Panc1 (cell line): Measurements from ENCODE around the gene FCRL5. TPM values are rescaled to one million over a fixed set of nuclear protein-coding genes. Genes with fewer than 3 reads are reported as not detected.

Experiments
- ATAC-seq: fragments of 200-7000 bp; cut with Tn5 transposase; 2 replicates; pipeline ENCODE4 v1.9.1; 2020; ENCODE audit warnings: mild to moderate bottlenecking, moderate library complexity
- BruUV-seq: library from RNA; stranded (reverse); fragments of 400-500 nt; replicated peaks from 2 replicates; lab custom pipeline; 2021; lab: Mats Ljungman, UMichigan
- CTCF ChIA-PET: fragments of 300-600 bp; sonication (Branson Sonifier 250); formaldehyde crosslinking; loops from one replicate; lab custom pipeline; 2022; ENCODE audit warnings: antibody characterized with exemption; lab: Charles Lee
- POLR2A ChIA-PET: fragments of 300-600 bp; sonication (Branson Sonifier 250); formaldehyde crosslinking; loops from one replicate; lab custom pipeline; 2022; ENCODE audit warnings: antibody characterized with exemption; lab: Charles Lee
- DNase-seq: peaks from one replicate; pipeline ENCODE4 v3.0.0-alpha.2; 2010; ENCODE audit warnings: low read depth, low spot score
- H3K27ac ChIP-seq: 2 replicates; pipeline ENCODE4 v1.5.1; 2011; ENCODE audit warnings: mild to moderate bottlenecking, low read length, inconsistent platforms
- H3K27me3 ChIP-seq: fragments of 200-500 bp; sonication (Bioruptor generic); 2 replicates; pipeline ENCODE4 v1.6.0; 2014; ENCODE audit warnings: low read length, inconsistent platforms; ENCODE audit not compliant: control insufficient read depth, insufficient read depth
- H3K36me3 ChIP-seq: fragments of 200-500 bp; sonication (Bioruptor generic); 2 replicates; pipeline ENCODE4 v1.5.1; 2014; ENCODE audit warnings: inconsistent platforms, mild to moderate bottlenecking, low read length, moderate library complexity; ENCODE audit not compliant: control insufficient read depth, insufficient read depth
- H3K4me1 ChIP-seq: 2 replicates; pipeline ENCODE4 v1.5.1; 2011; ENCODE audit warnings: inconsistent platforms, mild to moderate bottlenecking, low read length, moderate library complexity; ENCODE audit not compliant: control insufficient read depth, insufficient read depth
- H3K4me3 ChIP-seq, 2 experiments: 2 replicates each; pipeline ENCODE4 v1.5.1; 2011 to 2012; ENCODE audit warnings: low read depth in 2 of 2, low read length in 2 of 2, mild to moderate bottlenecking in 2 of 2, inconsistent platforms in 1 of 2, moderate library complexity in 1 of 2
- H3K9me3 ChIP-seq: fragments of 200-500 bp; sonication (Bioruptor generic); 2 replicates; pipeline ENCODE4 v1.5.1; 2014; ENCODE audit warnings: low read depth, mild to moderate bottlenecking, inconsistent platforms, low read length, moderate library complexity; ENCODE audit not compliant: control insufficient read depth, insufficient read depth
- POLR2AphosphoS5 ChIP-seq: IDR thresholded peaks from 2 replicates; pipeline ENCODE4 v1.6.1; 2012; ENCODE audit warnings: mild to moderate bottlenecking, low read depth, low read length, moderate library complexity
- REST ChIP-seq, 2 experiments: IDR thresholded peaks; 2 replicates each; pipeline ENCODE4 v1.6.1; 2011 to 2012; ENCODE audit warnings: low read depth in 2 of 2, control low read depth in 1 of 2, low read length in 1 of 2, mild to moderate bottlenecking in 1 of 2, moderate library complexity in 1 of 2; ENCODE audit not compliant: insufficient read depth in 1 of 2
- SIN3A ChIP-seq: IDR thresholded peaks from 2 replicates; pipeline ENCODE4 v1.6.1; 2012; ENCODE audit warnings: low read depth, mild to moderate bottlenecking, low read length, moderate library complexity, borderline replicate concordance; ENCODE audit not compliant: insufficient read depth
- TCF7L2 ChIP-seq: IDR thresholded peaks from 2 replicates; pipeline ENCODE4 v1.6.1; 2011; ENCODE audit warnings: mild to moderate bottlenecking, low read depth, low read length, inconsistent platforms
- in situ Hi-C: cut with HindIII; loops from 2 replicates; pipeline ENCODE4 v1.10.0; 2016; ENCODE audit warnings: low sequenced_read_pairs, low pct_unique_long_range_greater_than_20kb
- intact Hi-C: fragments of 100-400 bp; cut with micrococcal nuclease; formaldehyde crosslinking; loops from one replicate; pipeline ENCODE4 v1.10.0; 2022; ENCODE audit not compliant: unreplicated experiment
- total RNA-seq: library from RNA; stranded (reverse); gene quantifications from one replicate; pipeline ENCODE4 v1.2.1, GENCODE V29; 2021; ENCODE audit not compliant: unreplicated experiment
- TF ChIP-seq, protein P1 (sequence below): fragments of 450-650 bp; IDR thresholded peaks from 2 replicates; pipeline ENCODE4 v1.5.1; 2017; ENCODE audit warnings: mild to moderate bottlenecking

FCRL5 gene
- total RNA-seq, 1 experiment from 2014 or later = not detected

DNA sequence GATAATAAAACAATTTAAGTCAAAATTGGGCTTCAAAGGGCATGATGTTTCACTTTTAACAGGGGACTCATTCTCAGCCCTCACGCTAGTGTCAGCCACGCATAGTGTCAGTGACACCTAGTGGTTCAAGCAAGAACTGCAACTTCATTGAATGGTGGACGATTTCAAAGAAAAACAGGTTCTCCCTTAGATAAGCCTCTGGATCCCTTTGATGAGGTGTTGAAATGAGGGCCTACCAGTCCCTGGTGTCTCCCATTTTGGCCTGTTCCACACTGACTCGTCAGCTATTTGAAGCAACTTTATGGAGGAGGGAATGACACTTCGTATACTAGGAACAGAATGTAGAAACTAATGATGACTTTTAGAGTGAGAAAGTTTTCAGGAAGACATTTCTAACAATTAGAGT is 56.2 kb downstream of the FCRL5 start:
- Histone ChIP-seq H3K27me3 (peaks cover 4% of the 10 kb centered on the region), H3K36me3 (no peaks in the 10 kb centered on the region), H3K4me3 (no peak overlapping the region), H3K9me3 (no peaks in the 10 kb centered on the region), H3K27ac (no peak overlapping the region), H3K4me1 (no peaks in the 10 kb centered on the region)
- peak; percentile 24 for DNase-seq
- ChIA-PET CTCF (interaction anchor here (1.7 kb wide), 1 partner anchor 10 kb away, joined by 3 read pairs; no protein-coding TSS in a partner anchor), POLR2A (no interaction called here)
- ATAC-seq = peak; percentile 88
- TF ChIP-seq, protein P1, sequence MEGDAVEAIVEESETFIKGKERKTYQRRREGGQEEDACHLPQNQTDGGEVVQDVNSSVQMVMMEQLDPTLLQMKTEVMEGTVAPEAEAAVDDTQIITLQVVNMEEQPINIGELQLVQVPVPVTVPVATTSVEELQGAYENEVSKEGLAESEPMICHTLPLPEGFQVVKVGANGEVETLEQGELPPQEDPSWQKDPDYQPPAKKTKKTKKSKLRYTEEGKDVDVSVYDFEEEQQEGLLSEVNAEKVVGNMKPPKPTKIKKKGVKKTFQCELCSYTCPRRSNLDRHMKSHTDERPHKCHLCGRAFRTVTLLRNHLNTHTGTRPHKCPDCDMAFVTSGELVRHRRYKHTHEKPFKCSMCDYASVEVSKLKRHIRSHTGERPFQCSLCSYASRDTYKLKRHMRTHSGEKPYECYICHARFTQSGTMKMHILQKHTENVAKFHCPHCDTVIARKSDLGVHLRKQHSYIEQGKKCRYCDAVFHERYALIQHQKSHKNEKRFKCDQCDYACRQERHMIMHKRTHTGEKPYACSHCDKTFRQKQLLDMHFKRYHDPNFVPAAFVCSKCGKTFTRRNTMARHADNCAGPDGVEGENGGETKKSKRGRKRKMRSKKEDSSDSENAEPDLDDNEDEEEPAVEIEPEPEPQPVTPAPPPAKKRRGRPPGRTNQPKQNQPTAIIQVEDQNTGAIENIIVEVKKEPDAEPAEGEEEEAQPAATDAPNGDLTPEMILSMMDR = peak; percentile 88
- TF ChIP-seq TCF7L2 = no peak
- in situ Hi-C loops (no loop called here), intact Hi-C loops (no loop called here)
- BruUV-seq = no TSS peak

DNA sequence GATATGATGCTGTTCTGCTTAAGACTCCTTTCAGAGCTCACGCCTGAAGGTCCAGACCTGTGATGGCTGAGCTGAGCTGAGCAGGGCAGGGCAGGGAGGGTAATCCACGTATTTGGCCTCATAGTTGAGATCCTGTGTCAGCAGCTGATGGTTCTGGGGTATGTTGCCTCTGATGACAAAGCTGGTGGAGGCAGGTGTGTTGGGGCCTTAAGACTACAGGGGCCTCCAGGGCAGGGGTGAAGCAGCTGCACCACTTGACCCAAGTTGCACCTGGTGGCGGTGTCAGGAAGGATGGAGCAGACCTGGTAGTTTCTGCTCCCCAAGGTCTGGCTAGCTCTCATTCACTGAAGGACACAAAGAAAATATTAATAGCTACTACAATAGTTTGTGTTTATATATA is 57.0 kb downstream of the FCRL5 start:
- no TSS peak for BruUV-seq
- ChIA-PET POLR2A (interaction anchor here (0.5 kb wide), 1 partner anchor 51 kb away, joined by 3 read pairs; no protein-coding TSS in a partner anchor), CTCF (interaction anchor here (1.3 to 1.7 kb wide), 2 partner anchors 11 to 14 kb away, joined by 3 to 5 read pairs; no protein-coding TSS in a partner anchor)
- in situ Hi-C loops = no loop called here
- Histone ChIP-seq H3K36me3 (no peaks in the 10 kb centered on the region), H3K27ac (no peak overlapping the region), H3K4me1 (no peaks in the 10 kb centered on the region), H3K27me3 (peaks cover 4% of the 10 kb centered on the region), H3K4me3 (no peak overlapping the region), H3K9me3 (no peaks in the 10 kb centered on the region)
- ATAC-seq (no peak), DNase-seq (no peak)
- no peak for TF ChIP-seq TCF7L2
- intact Hi-C loops = no loop called here

DNA sequence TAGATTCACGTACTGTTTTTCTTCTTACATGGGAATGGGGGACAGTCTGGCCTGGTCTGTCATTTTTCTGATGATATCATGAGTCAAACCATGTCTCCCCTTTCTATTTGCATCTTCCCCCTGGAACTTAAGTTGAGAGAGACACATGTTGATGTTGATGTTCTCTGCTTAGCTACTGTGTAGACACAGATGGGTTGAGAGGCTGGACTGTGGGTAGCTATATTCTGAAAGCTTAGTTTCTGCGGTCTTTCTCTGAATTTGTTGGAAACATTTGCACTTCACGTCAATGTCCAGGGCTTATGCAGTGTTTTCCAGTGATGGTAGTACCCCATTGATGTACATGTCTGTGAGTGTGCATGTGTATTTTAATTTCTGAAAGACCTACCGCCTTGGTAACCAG is 58.2 kb downstream of the FCRL5 start:
- Histone ChIP-seq H3K4me1 (no peaks in the 10 kb centered on the region), H3K27ac (no peak overlapping the region), H3K36me3 (no peaks in the 10 kb centered on the region), H3K27me3 (peaks cover 2% of the 10 kb centered on the region; the same call in 1 of the 2 replicates), H3K9me3 (no peaks in the 10 kb centered on the region), H3K4me3 (no peak overlapping the region)
- no peak for ATAC-seq
- intact Hi-C loops (no loop called here), in situ Hi-C loops (no loop called here)
- ChIA-PET CTCF (interaction anchor here (0.6 kb wide), 1 partner anchor 120 kb away, joined by 5 read pairs; no protein-coding TSS in a partner anchor), POLR2A (no interaction called here)
- TF ChIP-seq POLR2AphosphoS5 = no peak
- no peak for TF ChIP-seq SIN3A
- TF ChIP-seq REST (IDR thresholded peaks at IDR 0.05; ENCODE audit: insufficient read depth in 1 of 2, low read depth in 2 of 2, low read length in 1 of 2) = no peak
- no peak for TF ChIP-seq TCF7L2
- TF ChIP-seq, protein P1 = no peak
- no peak for DNase-seq
- BruUV-seq = no TSS peak
